Neural cell (in vitro differentiated cells): Measurements from ENCODE around the gene NPR3. TPM values are rescaled to one million over a fixed set of nuclear protein-coding genes. Genes with fewer than 3 reads are reported as not detected.

Experiments
- H2AFZ ChIP-seq: fragments of 200-600, 300-800 bp; sonication (generic), shearing (Covaris generic); 2 replicates; pipeline ENCODE4 v1.6.0; 2014; ENCODE audit warnings: low read depth, mild to moderate bottlenecking, antibody characterized with exemption, low read length, moderate library complexity
- H3F3A ChIP-seq: fragments of 200-600 bp; shearing (Covaris generic); 2 replicates; pipeline ENCODE4 v1.6.1; 2016; ENCODE audit warnings: mild to moderate bottlenecking, moderate library complexity, mixed read lengths, antibody characterized with exemption, low read length; ENCODE audit not compliant: insufficient read depth, poor library complexity, severe bottlenecking
- H3K27ac ChIP-seq: fragments of 200-600, 300-800 bp; sonication (generic), shearing (Covaris generic); 2 replicates; pipeline ENCODE4 v1.5.1; 2014; ENCODE audit warnings: mild to moderate bottlenecking, low read length, moderate library complexity
- H3K27me3 ChIP-seq: fragments of 300-800, 200-600 bp; sonication (generic), shearing (Covaris generic); 2 replicates; pipeline ENCODE4 v1.6.0; 2014; ENCODE audit warnings: mild to moderate bottlenecking, low read depth, low read length, moderate library complexity; ENCODE audit not compliant: insufficient read depth
- H3K36me3 ChIP-seq: fragments of 300-800, 200-600 bp; sonication (generic), shearing (Covaris generic); 2 replicates; pipeline ENCODE4 v1.5.1; 2014; ENCODE audit warnings: mild to moderate bottlenecking, antibody characterized with exemption, low read length, moderate library complexity; ENCODE audit not compliant: insufficient read depth
- H3K4me2 ChIP-seq: fragments of 300-800, 200-600 bp; sonication (generic), shearing (Covaris generic); 2 replicates; pipeline ENCODE4 v1.6.0; 2014; ENCODE audit warnings: mild to moderate bottlenecking, low read length
- H3K4me3 ChIP-seq: fragments of 300-800, 200-600 bp; sonication (generic), shearing (Covaris generic); 2 replicates; pipeline ENCODE4 v1.5.1; 2014; ENCODE audit warnings: mild to moderate bottlenecking, low read length, moderate library complexity
- H3K79me2 ChIP-seq: fragments of 200-600 bp; shearing (Covaris generic); replicated peaks from 2 replicates; pipeline ENCODE4 v1.6.0; 2014; ENCODE audit warnings: mild to moderate bottlenecking, low read length, moderate library complexity; ENCODE audit not compliant: insufficient read depth
- H3K9ac ChIP-seq: fragments of 300-800, 200-600 bp; sonication (generic), shearing (Covaris generic); 2 replicates; pipeline ENCODE4 v1.6.1; 2016; ENCODE audit warnings: mild to moderate bottlenecking, low read length, mixed read lengths
- H3K9me2 ChIP-seq: fragments of 200-600 bp; shearing (Covaris generic); 2 replicates; pipeline ENCODE4 v1.6.1; 2016; ENCODE audit warnings: mild to moderate bottlenecking, low read length, mixed read lengths; ENCODE audit not compliant: insufficient read depth
- H3K9me3 ChIP-seq: fragments of 200-600, 300-800 bp; sonication (generic), shearing (Covaris generic); 2 replicates; pipeline ENCODE4 v1.6.1; 2016; ENCODE audit warnings: mild to moderate bottlenecking, mixed run types, low read length, moderate library complexity, mixed read lengths
- H4K20me1 ChIP-seq: fragments of 200-600 bp; shearing (Covaris generic); 2 replicates; pipeline ENCODE4 v1.6.1; 2016; ENCODE audit warnings: mild to moderate bottlenecking, mixed run types; ENCODE audit not compliant: insufficient read depth
- CTCF ChIP-seq: fragments of 450-650 bp; IDR thresholded peaks from 2 replicates; pipeline ENCODE4 v1.5.1; 2014; ENCODE audit warnings: antibody characterized with exemption, mild to moderate bottlenecking, moderate library complexity; ENCODE audit not compliant: poor library complexity, severe bottlenecking
- EP300 ChIP-seq: fragments of 450-650 bp; conservative IDR thresholded peaks from 2 replicates; pipeline ENCODE4 v1.6.1; 2014; ENCODE audit warnings: antibody characterized with exemption, mild to moderate bottlenecking, moderate library complexity; ENCODE audit not compliant: poor library complexity, severe bottlenecking
- EZH2 ChIP-seq: fragments of 200-600, 300-800 bp; shearing (Covaris generic), sonication (generic); IDR thresholded peaks from 2 replicates; pipeline ENCODE4 v1.6.1; 2014; ENCODE audit warnings: antibody characterized with exemption, low read length, borderline replicate concordance, mild to moderate bottlenecking; ENCODE audit not compliant: insufficient read depth, poor library complexity, severe bottlenecking
- MXI1 ChIP-seq: fragments of 450-650 bp; conservative IDR thresholded peaks from 2 replicates; pipeline ENCODE4 v1.6.1; 2014; ENCODE audit warnings: antibody characterized with exemption, mild to moderate bottlenecking; ENCODE audit not compliant: poor library complexity, severe bottlenecking
- POLR2AphosphoS5 ChIP-seq: IDR thresholded peaks from 2 replicates; pipeline ENCODE4 v1.6.1; 2012
- RAD21 ChIP-seq: fragments of 450-650 bp; conservative IDR thresholded peaks from 2 replicates; pipeline ENCODE4 v1.6.1; 2014; ENCODE audit warnings: antibody characterized with exemption, mild to moderate bottlenecking, moderate library complexity
- REST ChIP-seq: IDR thresholded peaks from 2 replicates; pipeline ENCODE4 v1.6.1; 2012; ENCODE audit warnings: borderline replicate concordance
- SMC3 ChIP-seq: fragments of 450-650 bp; conservative IDR thresholded peaks from 2 replicates; pipeline ENCODE4 v1.6.1; 2014; ENCODE audit warnings: antibody characterized with exemption, mild to moderate bottlenecking, moderate library complexity; ENCODE audit not compliant: poor library complexity
- TAF1 ChIP-seq: IDR thresholded peaks from 2 replicates; pipeline ENCODE4 v1.6.1; 2012; ENCODE audit warnings: low read depth
- polyA plus RNA-seq: library from polyadenylated mRNA; depleted of rRNA; stranded (reverse); fragments of >200 nt; gene quantifications from 2 replicates; pipeline ENCODE4 v1.2.3, GENCODE V29; 2014

NPR3 gene
- polyA plus RNA-seq, 1 donor from 2014 or later, result 1.5 TPM

- Histone ChIP-seq H3K27me3 (no peaks in the 10 kb centered on the region), H3F3A (no peaks in the 10 kb centered on the region), H3K36me3 (no peaks in the 10 kb centered on the region), H3K4me2 (no peak overlapping the region), H4K20me1 (no peaks in the 10 kb centered on the region), H3K4me3 (no peak overlapping the region), H3K9me2 (no peaks in the 10 kb centered on the region), H2AFZ (no peak overlapping the region), H3K9ac (no peak overlapping the region), H3K9me3 (no peaks in the 10 kb centered on the region), H3K27ac (no peak overlapping the region), H3K79me2 (no peaks in the 10 kb centered on the region)
- no peak for TF ChIP-seq SMC3
- TF ChIP-seq EZH2, result no peak
- no peak for TF ChIP-seq CTCF
- no peak for TF ChIP-seq TAF1
- TF ChIP-seq MXI1, result no peak
- TF ChIP-seq REST, result no peak
Measured at GRCh38 chr5:32814620-32815019, 103.5 kb downstream of the NPR3 start.

- Histone ChIP-seq H4K20me1 (no peaks in the 10 kb centered on the region), H3K9ac (no peak overlapping the region), H3K27ac (no peak overlapping the region), H3K4me3 (no peak overlapping the region), H3K4me2 (no peak overlapping the region), H2AFZ (no peak overlapping the region), H3K9me3 (no peaks in the 10 kb centered on the region), H3K9me2 (no peaks in the 10 kb centered on the region), H3F3A (no peaks in the 10 kb centered on the region), H3K79me2 (no peaks in the 10 kb centered on the region), H3K27me3 (no peaks in the 10 kb centered on the region), H3K36me3 (no peaks in the 10 kb centered on the region)
- TF ChIP-seq MXI1, result no peak
- no peak for TF ChIP-seq SMC3
- TF ChIP-seq EP300, result no peak
- no peak for TF ChIP-seq TAF1
- no peak for TF ChIP-seq REST
- no peak for TF ChIP-seq CTCF
- TF ChIP-seq POLR2AphosphoS5, result no peak
- TF ChIP-seq RAD21, result no peak
- TF ChIP-seq EZH2, result no peak
Measured at GRCh38 chr5:32827981-32828380, 116.9 kb downstream of the NPR3 start.
